ENCODE measurements around the gene MB21D2. TPM values are rescaled to one million over a fixed set of nuclear protein-coding genes. Genes with fewer than 3 reads are reported as not detected.

The MB21D2 gene
- total and polyA plus RNA-seq, 2 of the 8 experiments (the other 6 are each of a cell fraction or from before 2014, with no cell fraction given): 10.0 to 21.0 TPM

- TF ChIP-seq HDAC2 (IDR thresholded peaks at IDR 0.05; ENCODE audit: borderline replicate concordance in 1 of 2, low read depth in 2 of 2, low read length in 2 of 2) (no peak), FOSL1 (IDR thresholded peaks at IDR 0.05; ENCODE audit: insufficient read depth, low read depth, low read length) (no peak), KDM5A (IDR thresholded peaks at IDR 0.05; ENCODE audit: low read length) (no peak), BRCA1 (IDR thresholded peaks at IDR 0.05; ENCODE audit: low read depth, low read length) (no peak), PHF8 (conservative IDR thresholded peaks at IDR 0.05; ENCODE audit: low read depth, low read length) (no peak), TCF12 (IDR thresholded peaks at IDR 0.05; ENCODE audit: low read depth, low read length) (no peak), EZH2 (IDR thresholded peaks at IDR 0.05; ENCODE audit: low read depth, low read length, severe bottlenecking) (no peak), ASH2L (IDR thresholded peaks at IDR 0.05; ENCODE audit: low read length) (no peak), CTBP2 (IDR thresholded peaks at IDR 0.05; ENCODE audit: borderline replicate concordance, insufficient read depth, insufficient read length, low read length) (no peak), JUN (IDR thresholded peaks at IDR 0.05; ENCODE audit: low read depth, low read length) (no peak), CEBPB (IDR thresholded peaks at IDR 0.05; ENCODE audit: low read depth, low read length) (no peak), BACH1 (IDR thresholded peaks at IDR 0.05; ENCODE audit: low read length) (no peak)
Observed at GRCh38 chr3:192913540-192913939, 4.1 kb downstream of the MB21D2 start (continued).

All from H1 (cell line).